Thyroid gland (tissue), 4 donors: Measurements from ENCODE around the gene ANKS4B. TPM values are rescaled to one million over a fixed set of nuclear protein-coding genes. Genes with fewer than 3 reads are reported as not detected.

Experiments used
- DNase-seq, 2 donors: peaks; one replicate each; pipeline ENCODE4 v3.0.0-alpha.2; 2019
- H3K27ac ChIP-seq, 3 donors: fragments of 200-600 bp; sonication (generic); 1 replicate in 2 of 3; 2 replicates in 1 of 3; pipeline ENCODE4 v1.5.1; 2016 to 2019; ENCODE audit warnings: mild to moderate bottlenecking in 1 of 3, moderate library complexity in 1 of 3
- H3K27me3 ChIP-seq: fragments of 200-600 bp; sonication (generic); one replicate; pipeline ENCODE4 v1.5.1; 2019
- H3K36me3 ChIP-seq, 2 donors: fragments of 200-600 bp; sonication (generic); one replicate each; pipeline ENCODE4 v1.5.1; 2016 to 2019
- H3K4me1 ChIP-seq, 2 donors: fragments of 200-600 bp; sonication (generic); one replicate each; pipeline ENCODE4 v1.5.1; 2017 to 2019
- H3K4me3 ChIP-seq, 3 donors: fragments of 200-600 bp; sonication (generic); replicated peaks in 1 of 3; 1 replicate in 2 of 3; 2 replicates in 1 of 3; pipeline ENCODE4 v1.5.1; 2016; ENCODE audit warnings: mild to moderate bottlenecking in 1 of 3
- H3K9me3 ChIP-seq: fragments of 200-600 bp; sonication (generic); one replicate; pipeline ENCODE4 v1.5.1; 2017
- POLR2A ChIP-seq, 2 donors: fragments of 450-650 bp; IDR thresholded peaks; one replicate each; pipeline ENCODE4 v1.6.1; 2017; ENCODE audit warnings: antibody characterized with exemption in 2 of 2, mild to moderate bottlenecking in 2 of 2, moderate library complexity in 1 of 2
- WGBS, 2 donors: methylation state at CpG; one replicate each; pipeline ENCODE4 v1.1.5; 2017; 5-methylcytosine and 5-hydroxymethylcytosine counted together
- intact Hi-C: fragments of 100-400 bp; cut with DNase I; formaldehyde crosslinking; loops from one replicate; pipeline ENCODE4 v1.15.1; 2023
- total RNA-seq, 4 donors: library from RNA; depleted of rRNA; stranded (reverse); fragments of >200 nt; gene quantifications; one replicate each; pipeline ENCODE4 v1.2.3, GENCODE V29; 2016
- TF ChIP-seq, protein P1 (sequence below), 6 experiments: fragments of 200-600 bp in 3 of 6; fragments of 450-650 bp in 3 of 6; sonication (generic) in 3 of 6; IDR thresholded peaks; one replicate each; pipeline ENCODE4 v1.5.1; 2016 to 2019; ENCODE audit warnings: antibody characterized with exemption in 6 of 6, mild to moderate bottlenecking in 2 of 6, inconsistent platforms in 1 of 6, moderate library complexity in 1 of 6

The ANKS4B gene
- total RNA-seq, 4 donors from 2014 or later, result not detected

DNA sequence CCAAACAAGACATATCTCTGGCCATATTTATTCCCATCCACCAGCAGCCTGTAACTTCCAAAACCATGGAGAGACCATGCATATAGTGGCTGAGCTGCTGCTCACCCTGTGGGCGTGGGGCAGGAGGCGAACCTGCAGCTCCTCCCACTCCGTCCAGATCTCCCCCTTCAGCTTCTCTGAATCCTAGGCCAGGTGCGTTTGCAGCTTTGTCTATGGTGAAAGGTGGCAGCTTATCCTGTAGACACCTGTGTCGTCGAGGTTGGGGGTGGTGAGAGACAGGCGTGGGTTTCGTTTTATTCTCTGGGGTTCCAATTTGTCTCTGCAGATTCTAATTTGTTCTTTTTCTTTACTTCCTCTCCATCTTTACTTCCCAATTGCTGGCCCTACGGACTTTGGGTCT is 9.7 kb upstream of the ANKS4B start:
- no peak for TF ChIP-seq POLR2A (IDR thresholded peaks at IDR 0.05)
- TF ChIP-seq, protein P1, sequence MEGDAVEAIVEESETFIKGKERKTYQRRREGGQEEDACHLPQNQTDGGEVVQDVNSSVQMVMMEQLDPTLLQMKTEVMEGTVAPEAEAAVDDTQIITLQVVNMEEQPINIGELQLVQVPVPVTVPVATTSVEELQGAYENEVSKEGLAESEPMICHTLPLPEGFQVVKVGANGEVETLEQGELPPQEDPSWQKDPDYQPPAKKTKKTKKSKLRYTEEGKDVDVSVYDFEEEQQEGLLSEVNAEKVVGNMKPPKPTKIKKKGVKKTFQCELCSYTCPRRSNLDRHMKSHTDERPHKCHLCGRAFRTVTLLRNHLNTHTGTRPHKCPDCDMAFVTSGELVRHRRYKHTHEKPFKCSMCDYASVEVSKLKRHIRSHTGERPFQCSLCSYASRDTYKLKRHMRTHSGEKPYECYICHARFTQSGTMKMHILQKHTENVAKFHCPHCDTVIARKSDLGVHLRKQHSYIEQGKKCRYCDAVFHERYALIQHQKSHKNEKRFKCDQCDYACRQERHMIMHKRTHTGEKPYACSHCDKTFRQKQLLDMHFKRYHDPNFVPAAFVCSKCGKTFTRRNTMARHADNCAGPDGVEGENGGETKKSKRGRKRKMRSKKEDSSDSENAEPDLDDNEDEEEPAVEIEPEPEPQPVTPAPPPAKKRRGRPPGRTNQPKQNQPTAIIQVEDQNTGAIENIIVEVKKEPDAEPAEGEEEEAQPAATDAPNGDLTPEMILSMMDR (IDR thresholded peaks at IDR 0.05), result no peak
- no peaks in the 10 kb centered on the region for H3K27me3 ChIP-seq
- DNase-seq, result no peak
- H3K4me1 ChIP-seq, result no peaks in the 10 kb centered on the region
- H3K9me3 ChIP-seq, result no peaks in the 10 kb centered on the region
- no peak overlapping the region for H3K27ac ChIP-seq
- WGBS, 2 donors, result 77 to 84% methylated on average over 9 of the region's 9 CpGs
- H3K4me3 ChIP-seq, result no peak overlapping the region
- no peaks in the 10 kb centered on the region for H3K36me3 ChIP-seq
- intact Hi-C loops, result no loop called here

DNA sequence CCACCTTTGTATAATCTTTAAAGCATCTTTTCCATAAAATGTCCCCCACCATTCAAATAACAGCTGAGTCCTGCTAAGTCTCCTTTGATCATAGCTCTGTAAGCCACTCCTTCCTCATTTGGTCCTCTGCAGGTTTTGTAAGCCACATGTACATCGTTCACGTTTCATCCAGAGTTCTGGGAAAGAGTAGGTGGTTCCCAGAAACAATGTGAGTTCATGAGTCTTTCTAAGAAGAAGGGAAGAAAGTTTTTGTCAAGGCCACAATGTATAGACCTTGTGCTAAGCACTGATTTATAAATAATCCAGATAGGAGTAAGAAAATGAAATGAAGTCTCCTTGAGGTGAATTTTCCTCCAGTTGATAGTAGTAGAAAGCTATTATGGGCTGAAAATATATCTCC is 8.7 kb upstream of the ANKS4B start:
- Histone ChIP-seq H3K9me3 (no peaks in the 10 kb centered on the region), H3K4me3 (no peak overlapping the region), H3K4me1 (no peaks in the 10 kb centered on the region), H3K27ac (no peak overlapping the region), H3K27me3 (no peaks in the 10 kb centered on the region), H3K36me3 (no peaks in the 10 kb centered on the region)
- WGBS, 2 donors, result 66 to 80% methylated on average over 2 of the region's 2 CpGs
- TF ChIP-seq, protein P1 (IDR thresholded peaks at IDR 0.05), result no peak
- no peak for TF ChIP-seq POLR2A (IDR thresholded peaks at IDR 0.05)
- DNase-seq, result no peak
- intact Hi-C loops, result no loop called here

DNA sequence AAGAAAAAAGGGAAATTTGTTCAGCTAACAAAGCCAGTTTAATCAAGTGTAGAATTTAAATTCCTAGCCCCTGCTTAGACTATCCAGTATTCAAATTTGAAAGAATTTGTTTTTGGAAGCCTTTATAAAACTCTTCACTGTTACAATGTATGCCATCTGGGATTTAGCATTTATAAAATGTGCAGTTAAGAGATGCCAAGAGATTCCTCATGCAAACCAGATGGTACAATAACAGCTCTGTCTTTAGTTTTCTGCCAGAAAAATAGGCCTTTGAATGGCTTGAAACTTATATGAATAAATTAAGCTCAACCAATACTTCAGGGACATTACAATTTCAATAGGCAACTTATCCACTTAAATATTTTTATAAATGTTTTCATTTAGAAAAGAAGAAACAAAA is 6.8 kb upstream of the ANKS4B start:
- intact Hi-C loops, result no loop called here
- TF ChIP-seq, protein P1 (IDR thresholded peaks at IDR 0.05), result no peak
- no peak for TF ChIP-seq POLR2A (IDR thresholded peaks at IDR 0.05)
- Histone ChIP-seq H3K36me3 (no peaks in the 10 kb centered on the region), H3K9me3 (no peaks in the 10 kb centered on the region), H3K4me3 (no peak overlapping the region), H3K27ac (no peak overlapping the region), H3K27me3 (no peaks in the 10 kb centered on the region), H3K4me1 (no peaks in the 10 kb centered on the region)
- no peak for DNase-seq

DNA sequence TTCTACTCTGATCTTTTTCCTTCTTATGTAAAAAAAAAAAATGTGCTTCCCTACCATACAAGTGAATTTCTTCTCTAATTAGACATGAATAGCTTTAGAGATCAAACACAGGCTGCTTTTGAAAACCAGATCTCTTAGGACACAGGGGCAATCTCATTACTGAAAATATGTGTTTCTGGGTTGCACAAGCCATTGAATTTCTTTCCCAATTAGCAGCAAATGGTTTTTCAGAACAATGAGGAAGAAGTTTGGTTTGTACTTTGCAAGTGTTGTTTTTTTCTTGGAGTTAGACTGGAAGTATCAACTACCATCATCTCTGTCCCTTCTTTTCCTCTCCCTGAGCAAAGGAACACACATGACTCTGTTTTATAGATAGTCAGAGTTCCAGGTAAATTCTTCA is 5.6 kb upstream of the ANKS4B start:
- Histone ChIP-seq H3K9me3 (no peaks in the 10 kb centered on the region), H3K27me3 (no peaks in the 10 kb centered on the region), H3K4me1 (no peaks in the 10 kb centered on the region), H3K36me3 (no peaks in the 10 kb centered on the region), H3K4me3 (no peak overlapping the region), H3K27ac (no peak overlapping the region)
- no peak for TF ChIP-seq POLR2A (IDR thresholded peaks at IDR 0.05)
- TF ChIP-seq, protein P1 (IDR thresholded peaks at IDR 0.05), result no peak
- DNase-seq, result no peak
- intact Hi-C loops, result no loop called here

DNA sequence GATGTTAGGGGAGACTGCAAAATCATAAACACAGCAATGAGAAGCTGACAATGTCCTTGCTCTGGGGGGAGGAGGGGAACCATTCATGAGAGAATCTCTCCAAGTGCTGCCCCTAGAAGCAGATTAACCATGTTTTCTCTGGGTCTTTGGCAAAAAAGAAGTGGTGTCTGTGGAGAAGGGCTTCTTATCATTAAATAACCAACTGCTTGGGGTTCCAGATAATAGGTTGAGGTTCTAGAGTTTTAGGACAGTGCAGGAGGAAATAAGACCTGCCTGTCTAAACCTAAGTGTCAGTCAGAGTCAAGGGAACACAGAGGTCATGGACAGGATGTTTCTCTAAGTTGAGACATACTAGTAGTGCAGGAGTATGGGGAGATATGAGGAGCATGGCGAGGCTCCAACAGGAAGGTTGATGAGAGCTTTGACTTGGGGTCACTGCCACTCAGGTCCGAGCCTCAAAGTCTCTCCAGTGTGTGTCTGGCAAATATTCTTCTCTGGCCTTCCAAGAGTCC is 5.1 kb upstream of the ANKS4B start:
- no peak overlapping the region for H3K27ac ChIP-seq
- H3K36me3 ChIP-seq, result no peaks in the 10 kb centered on the region
- intact Hi-C loops, result no loop called here
- H3K4me1 ChIP-seq, result no peaks in the 10 kb centered on the region
- no peak for DNase-seq
- no peaks in the 10 kb centered on the region for H3K27me3 ChIP-seq
- TF ChIP-seq, protein P1 (IDR thresholded peaks at IDR 0.05), result no peak
- no peaks in the 10 kb centered on the region for H3K9me3 ChIP-seq
- 82 to 88% methylated on average over 2 of the region's 2 CpGs for WGBS, 2 donors
- no peak overlapping the region for H3K4me3 ChIP-seq
